Liver (tissue), 9 donors: ENCODE results near the gene TESMIN. TPM values are rescaled to one million over a fixed set of nuclear protein-coding genes. Genes with fewer than 3 reads are reported as not detected.

ENCODE experiments used
- DNase-seq: peaks from one replicate; pipeline ENCODE4 v3.0.0-alpha.2; 2017; ENCODE audit warnings: low spot score
- H3K27ac ChIP-seq, 2 donors: one replicate each; pipeline ENCODE4 v1.7.0; 2013; ENCODE audit warnings: inconsistent platforms in 2 of 2, low read length in 2 of 2, control low read depth in 1 of 2, low read depth in 1 of 2, mild to moderate bottlenecking in 1 of 2
- H3K27me3 ChIP-seq, 4 donors: one replicate each; pipeline versions ENCODE4 v1.6.1 to v1.7.0; 2013; ENCODE audit warnings: low read length in 3 of 4, inconsistent platforms in 1 of 4, mild to moderate bottlenecking in 1 of 4, moderate library complexity in 1 of 4; ENCODE audit not compliant: control insufficient read depth in 4 of 4, insufficient read depth in 4 of 4
- H3K36me3 ChIP-seq, 4 donors: one replicate each; pipeline versions ENCODE4 v1.6.1 to v1.7.0; 2013; ENCODE audit warnings: low read length in 3 of 4, mild to moderate bottlenecking in 3 of 4, low read depth in 1 of 4, moderate library complexity in 1 of 4; ENCODE audit not compliant: control insufficient read depth in 4 of 4, insufficient read depth in 3 of 4
- H3K4me1 ChIP-seq, 4 donors: one replicate each; pipeline versions ENCODE4 v1.6.1 to v1.7.0; 2013; ENCODE audit warnings: low read length in 3 of 4, mild to moderate bottlenecking in 3 of 4, moderate library complexity in 1 of 4; ENCODE audit not compliant: control insufficient read depth in 4 of 4, insufficient read depth in 4 of 4
- H3K4me3 ChIP-seq, 3 donors: one replicate each; pipeline versions ENCODE4 v1.6.1 to v1.7.0; 2013; ENCODE audit warnings: low read length in 3 of 3, control low read depth in 1 of 3, low read depth in 1 of 3, mild to moderate bottlenecking in 1 of 3
- H3K9ac ChIP-seq, 2 donors: one replicate each; pipeline ENCODE4 v1.7.0; 2013; ENCODE audit warnings: low read length in 2 of 2, mild to moderate bottlenecking in 2 of 2, moderate library complexity in 2 of 2, control low read depth in 1 of 2, low read depth in 1 of 2
- H3K9me3 ChIP-seq, 4 donors: one replicate each; pipeline versions ENCODE4 v1.6.1 to v1.7.0; 2013; ENCODE audit warnings: low read length in 3 of 4; ENCODE audit not compliant: control insufficient read depth in 4 of 4
- ATF3 ChIP-seq: IDR thresholded peaks from 2 replicates; pipeline ENCODE4 v1.6.1; 2016; ENCODE audit warnings: antibody characterized with exemption
- EGR1 ChIP-seq, 2 donors: IDR thresholded peaks; 2 replicates each; pipeline ENCODE4 v1.6.1; 2016 to 2018; ENCODE audit warnings: antibody characterized with exemption in 2 of 2, low read depth in 2 of 2
- FOXA1 ChIP-seq: IDR thresholded peaks from 2 replicates; pipeline ENCODE4 v1.6.1; 2016; ENCODE audit warnings: antibody characterized with exemption
- GABPA ChIP-seq, 2 donors: IDR thresholded peaks in 1 of 2; conservative IDR thresholded peaks in 1 of 2; 2 replicates each; pipeline ENCODE4 v1.6.1; 2016; ENCODE audit warnings: antibody characterized with exemption in 2 of 2, mild to moderate bottlenecking in 1 of 2, moderate library complexity in 1 of 2
- HNF4A ChIP-seq, 2 donors: conservative IDR thresholded peaks; 2 replicates each; pipeline ENCODE4 v1.6.1; 2016; ENCODE audit warnings: antibody characterized with exemption in 2 of 2, mild to moderate bottlenecking in 2 of 2
- HNF4G ChIP-seq: IDR thresholded peaks from 2 replicates; pipeline ENCODE4 v1.6.1; 2016; ENCODE audit warnings: antibody characterized with exemption
- JUND ChIP-seq, 2 donors: IDR thresholded peaks; 2 replicates each; pipeline ENCODE4 v1.6.1; 2016; ENCODE audit warnings: antibody characterized with exemption in 2 of 2
- MAX ChIP-seq: IDR thresholded peaks from 2 replicates; pipeline ENCODE4 v1.6.1; 2016; ENCODE audit warnings: antibody characterized with exemption
- NR2F2 ChIP-seq: IDR thresholded peaks from 2 replicates; pipeline ENCODE4 v1.6.1; 2016; ENCODE audit warnings: antibody characterized with exemption
- RAD21 ChIP-seq, 2 donors: IDR thresholded peaks; 2 replicates each; pipeline ENCODE4 v1.6.1; 2016; ENCODE audit warnings: antibody characterized with exemption in 2 of 2, mild to moderate bottlenecking in 2 of 2
- RXRA ChIP-seq, 2 donors: IDR thresholded peaks; 2 replicates each; pipeline ENCODE4 v1.6.1; 2017 to 2018; ENCODE audit warnings: antibody characterized with exemption in 2 of 2, mild to moderate bottlenecking in 1 of 2
- WGBS: extraction: QIAGEN DNeasy Blood & Tissue Kit; methylation state at CpG from one replicate; pipeline ENCODE4 v1.1.7; 2013; 5-methylcytosine and 5-hydroxymethylcytosine counted together
- polyA plus RNA-seq, 2 donors: library from polyadenylated mRNA; stranded (reverse) in 1 of 2; unstranded in 1 of 2; fragments of 200-250 nt in 1 of 2; fragments of >200 nt in 1 of 2; fragmentation: Nextera tagmentation in 1 of 2; extraction: Ambion mirVana in 1 of 2; gene quantifications; one replicate each; pipeline versions ENCODE4 v1.2.1 to v1.2.3, GENCODE V29; 2013 to 2015
- total RNA-seq, 2 donors: library from RNA; depleted of rRNA; stranded (reverse); fragments of >200 nt; gene quantifications; one replicate each; pipeline ENCODE4 v1.2.3, GENCODE V29; 2014
- TF ChIP-seq, protein P1 (sequence below): IDR thresholded peaks from 2 replicates; pipeline ENCODE4 v1.6.1; 2016; ENCODE audit warnings: antibody characterized with exemption
- TF ChIP-seq, protein P2 (sequence below): IDR thresholded peaks from 2 replicates; pipeline ENCODE4 v1.6.1; 2016; ENCODE audit warnings: antibody characterized with exemption, mild to moderate bottlenecking
- TF ChIP-seq, protein P3 (sequence below): fragments of 150-350 bp; IDR thresholded peaks from 2 replicates; pipeline ENCODE4 v1.5.1; 2017; ENCODE audit warnings: improper control_type of control experiment, low read depth, low read length; ENCODE audit not compliant: missing input control
- donor health status: healthy.
- donor health status: healthy.
- donor health status: healthy.
- donor health status: healthy.
- donor health status: healthy.

Gene TESMIN
- total and polyA plus RNA-seq, 4 donors: 0.27 to 2.5 (median 0.62) TPM

DNA sequence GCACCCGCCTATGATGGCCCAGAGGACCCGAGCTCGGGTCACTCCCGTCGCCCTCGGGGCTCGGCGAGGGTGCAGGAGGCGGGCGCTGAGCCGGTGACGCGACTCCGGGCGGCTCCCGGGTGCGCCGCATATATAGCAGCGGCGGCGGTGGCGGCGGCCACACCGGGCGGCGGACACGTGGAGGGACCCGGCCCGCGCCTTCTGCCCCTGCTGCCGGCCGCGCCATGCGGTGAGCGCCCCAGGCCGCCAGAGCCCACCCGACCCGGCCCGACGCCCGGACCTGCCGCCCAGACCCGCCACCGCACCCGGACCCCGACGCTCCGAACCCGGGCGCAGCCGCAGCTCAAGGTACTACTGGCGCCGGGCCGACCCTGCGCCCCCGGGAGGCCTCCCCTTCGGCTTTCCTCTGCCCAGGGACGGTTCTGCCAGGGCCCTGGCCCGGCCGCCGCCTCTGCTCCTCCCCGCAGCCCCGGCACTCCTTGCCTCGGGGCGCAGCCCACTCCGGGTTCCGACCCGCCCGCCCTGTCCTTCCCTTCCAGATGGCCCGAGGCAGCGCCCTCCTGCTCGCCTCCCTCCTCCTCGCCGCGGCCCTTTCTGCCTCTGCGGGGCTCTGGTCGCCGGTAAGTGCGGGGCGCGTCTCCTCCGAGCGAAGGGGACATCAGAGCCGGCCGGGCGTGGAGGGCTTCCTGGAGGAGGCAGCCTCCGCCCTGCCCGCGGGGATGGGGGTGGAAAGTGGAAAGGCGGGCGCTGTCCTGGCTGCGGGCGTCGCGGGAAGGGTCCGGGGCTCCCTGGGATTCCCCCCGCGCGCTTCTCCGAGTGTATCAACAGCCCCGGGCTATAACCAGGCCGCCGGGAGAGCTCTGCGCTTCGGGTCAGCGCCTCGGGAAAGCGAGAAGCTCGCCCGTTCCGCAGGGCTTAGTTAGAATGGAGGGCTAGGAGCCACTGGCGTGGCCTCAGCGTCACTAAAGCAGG lies 66.6 kb downstream of the TESMIN start, which contains the start of gene GAL:
GAL (plus strand) TSS at position 160 of the 972 bp plus-strand sequence; CDS start at position 540, 380 bp downstream.
- Histone ChIP-seq H3K27me3 (peaks cover 0 to 10% (median 5%) of the 10 kb centered on the region in 4 donors), H3K27ac (no peak within 1 kb of the TSS), H3K9ac (no peak within 1 kb of the TSS), H3K4me1 (peaks cover 0 to 11% (median 7%) of the 10 kb centered on the region in 4 donors), H3K36me3 (no peaks in the 10 kb centered on the region), H3K4me3 (peak within 1 kb of the TSS in 1 of 3 donors; percentile 34), H3K9me3 (no peaks in the 10 kb centered on the region)
- WGBS: 7% methylated on average over 113 of the region's 113 CpGs
- DNase-seq: no peak
- TF ChIP-seq FOXA1 (no peak), RAD21 (IDR thresholded peaks at IDR 0.05) (no peak), GABPA (IDR thresholded peaks at IDR 0.05 in 1 of 2, conservative IDR thresholded peaks at IDR 0.05 in 1 of 2) (no peak), RXRA (IDR thresholded peaks at IDR 0.05) (no peak), ATF3 (no peak), NR2F2 (no peak), EGR1 (IDR thresholded peaks at IDR 0.05; ENCODE audit: low read depth in 2 of 2) (no peak), MAX (no peak), HNF4A (conservative IDR thresholded peaks at IDR 0.05) (no peak), HNF4G (no peak), JUND (IDR thresholded peaks at IDR 0.05) (no peak)
- TF ChIP-seq, protein P1, sequence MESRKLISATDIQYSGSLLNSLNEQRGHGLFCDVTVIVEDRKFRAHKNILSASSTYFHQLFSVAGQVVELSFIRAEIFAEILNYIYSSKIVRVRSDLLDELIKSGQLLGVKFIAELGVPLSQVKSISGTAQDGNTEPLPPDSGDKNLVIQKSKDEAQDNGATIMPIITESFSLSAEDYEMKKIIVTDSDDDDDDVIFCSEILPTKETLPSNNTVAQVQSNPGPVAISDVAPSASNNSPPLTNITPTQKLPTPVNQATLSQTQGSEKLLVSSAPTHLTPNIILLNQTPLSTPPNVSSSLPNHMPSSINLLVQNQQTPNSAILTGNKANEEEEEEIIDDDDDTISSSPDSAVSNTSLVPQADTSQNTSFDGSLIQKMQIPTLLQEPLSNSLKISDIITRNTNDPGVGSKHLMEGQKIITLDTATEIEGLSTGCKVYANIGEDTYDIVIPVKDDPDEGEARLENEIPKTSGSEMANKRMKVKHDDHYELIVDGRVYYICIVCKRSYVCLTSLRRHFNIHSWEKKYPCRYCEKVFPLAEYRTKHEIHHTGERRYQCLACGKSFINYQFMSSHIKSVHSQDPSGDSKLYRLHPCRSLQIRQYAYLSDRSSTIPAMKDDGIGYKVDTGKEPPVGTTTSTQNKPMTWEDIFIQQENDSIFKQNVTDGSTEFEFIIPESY: no peak
- TF ChIP-seq, protein P2, sequence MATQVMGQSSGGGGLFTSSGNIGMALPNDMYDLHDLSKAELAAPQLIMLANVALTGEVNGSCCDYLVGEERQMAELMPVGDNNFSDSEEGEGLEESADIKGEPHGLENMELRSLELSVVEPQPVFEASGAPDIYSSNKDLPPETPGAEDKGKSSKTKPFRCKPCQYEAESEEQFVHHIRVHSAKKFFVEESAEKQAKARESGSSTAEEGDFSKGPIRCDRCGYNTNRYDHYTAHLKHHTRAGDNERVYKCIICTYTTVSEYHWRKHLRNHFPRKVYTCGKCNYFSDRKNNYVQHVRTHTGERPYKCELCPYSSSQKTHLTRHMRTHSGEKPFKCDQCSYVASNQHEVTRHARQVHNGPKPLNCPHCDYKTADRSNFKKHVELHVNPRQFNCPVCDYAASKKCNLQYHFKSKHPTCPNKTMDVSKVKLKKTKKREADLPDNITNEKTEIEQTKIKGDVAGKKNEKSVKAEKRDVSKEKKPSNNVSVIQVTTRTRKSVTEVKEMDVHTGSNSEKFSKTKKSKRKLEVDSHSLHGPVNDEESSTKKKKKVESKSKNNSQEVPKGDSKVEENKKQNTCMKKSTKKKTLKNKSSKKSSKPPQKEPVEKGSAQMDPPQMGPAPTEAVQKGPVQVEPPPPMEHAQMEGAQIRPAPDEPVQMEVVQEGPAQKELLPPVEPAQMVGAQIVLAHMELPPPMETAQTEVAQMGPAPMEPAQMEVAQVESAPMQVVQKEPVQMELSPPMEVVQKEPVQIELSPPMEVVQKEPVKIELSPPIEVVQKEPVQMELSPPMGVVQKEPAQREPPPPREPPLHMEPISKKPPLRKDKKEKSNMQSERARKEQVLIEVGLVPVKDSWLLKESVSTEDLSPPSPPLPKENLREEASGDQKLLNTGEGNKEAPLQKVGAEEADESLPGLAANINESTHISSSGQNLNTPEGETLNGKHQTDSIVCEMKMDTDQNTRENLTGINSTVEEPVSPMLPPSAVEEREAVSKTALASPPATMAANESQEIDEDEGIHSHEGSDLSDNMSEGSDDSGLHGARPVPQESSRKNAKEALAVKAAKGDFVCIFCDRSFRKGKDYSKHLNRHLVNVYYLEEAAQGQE: no peak
- TF ChIP-seq, protein P3, sequence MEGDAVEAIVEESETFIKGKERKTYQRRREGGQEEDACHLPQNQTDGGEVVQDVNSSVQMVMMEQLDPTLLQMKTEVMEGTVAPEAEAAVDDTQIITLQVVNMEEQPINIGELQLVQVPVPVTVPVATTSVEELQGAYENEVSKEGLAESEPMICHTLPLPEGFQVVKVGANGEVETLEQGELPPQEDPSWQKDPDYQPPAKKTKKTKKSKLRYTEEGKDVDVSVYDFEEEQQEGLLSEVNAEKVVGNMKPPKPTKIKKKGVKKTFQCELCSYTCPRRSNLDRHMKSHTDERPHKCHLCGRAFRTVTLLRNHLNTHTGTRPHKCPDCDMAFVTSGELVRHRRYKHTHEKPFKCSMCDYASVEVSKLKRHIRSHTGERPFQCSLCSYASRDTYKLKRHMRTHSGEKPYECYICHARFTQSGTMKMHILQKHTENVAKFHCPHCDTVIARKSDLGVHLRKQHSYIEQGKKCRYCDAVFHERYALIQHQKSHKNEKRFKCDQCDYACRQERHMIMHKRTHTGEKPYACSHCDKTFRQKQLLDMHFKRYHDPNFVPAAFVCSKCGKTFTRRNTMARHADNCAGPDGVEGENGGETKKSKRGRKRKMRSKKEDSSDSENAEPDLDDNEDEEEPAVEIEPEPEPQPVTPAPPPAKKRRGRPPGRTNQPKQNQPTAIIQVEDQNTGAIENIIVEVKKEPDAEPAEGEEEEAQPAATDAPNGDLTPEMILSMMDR: no peak
